ENCODE data around the gene SLC9A7.

The SLC9A7 gene

DNA sequence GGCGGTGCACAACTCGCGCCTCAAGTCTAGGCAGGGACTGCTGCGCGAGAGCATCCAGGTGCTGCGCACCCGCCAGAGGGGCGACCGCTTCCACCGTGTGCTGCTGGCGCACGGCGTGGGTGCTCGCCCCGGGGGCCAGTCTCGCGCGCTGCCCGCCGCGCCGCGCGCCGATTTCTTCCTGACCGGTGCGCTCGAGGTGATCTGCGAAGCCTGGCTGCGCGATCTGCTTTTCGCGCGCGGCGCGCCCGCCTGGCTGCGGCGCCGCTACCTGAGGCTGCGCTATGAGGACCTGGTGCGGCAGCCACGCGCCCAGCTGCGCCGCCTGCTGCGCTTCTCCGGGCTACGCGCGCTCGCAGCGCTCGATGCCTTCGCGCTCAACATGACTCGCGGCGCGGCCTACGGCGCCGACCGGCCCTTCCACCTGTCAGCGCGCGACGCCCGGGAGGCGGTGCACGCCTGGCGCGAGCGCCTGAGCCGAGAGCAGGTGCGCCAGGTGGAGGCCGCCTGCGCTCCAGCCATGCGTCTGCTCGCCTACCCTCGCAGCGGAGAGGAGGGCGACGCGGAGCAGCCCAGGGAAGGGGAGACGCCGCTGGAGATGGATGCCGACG lies 184.0 kb downstream of the SLC9A7 start:
- DNase-seq (ENCODE audit: low read depth, low spot score): peak; percentile 48

GRCh38 chrX:46573892-46574773 lies 184.8 kb downstream of the SLC9A7 start:
- DNase-seq (ENCODE audit: low read depth, low spot score): peak; percentile 61

- DNase-seq (ENCODE audit: low read depth, low spot score): peak; percentile 76
Measured at GRCh38 chrX:46573331-46573891, 185.5 kb downstream of the SLC9A7 start, which contains the start of gene CHST7. Gene CHST7, plus strand, starts transcription at chrX:46573765. Its CDS starts 167 bp downstream, at chrX:46573932.

DNA sequence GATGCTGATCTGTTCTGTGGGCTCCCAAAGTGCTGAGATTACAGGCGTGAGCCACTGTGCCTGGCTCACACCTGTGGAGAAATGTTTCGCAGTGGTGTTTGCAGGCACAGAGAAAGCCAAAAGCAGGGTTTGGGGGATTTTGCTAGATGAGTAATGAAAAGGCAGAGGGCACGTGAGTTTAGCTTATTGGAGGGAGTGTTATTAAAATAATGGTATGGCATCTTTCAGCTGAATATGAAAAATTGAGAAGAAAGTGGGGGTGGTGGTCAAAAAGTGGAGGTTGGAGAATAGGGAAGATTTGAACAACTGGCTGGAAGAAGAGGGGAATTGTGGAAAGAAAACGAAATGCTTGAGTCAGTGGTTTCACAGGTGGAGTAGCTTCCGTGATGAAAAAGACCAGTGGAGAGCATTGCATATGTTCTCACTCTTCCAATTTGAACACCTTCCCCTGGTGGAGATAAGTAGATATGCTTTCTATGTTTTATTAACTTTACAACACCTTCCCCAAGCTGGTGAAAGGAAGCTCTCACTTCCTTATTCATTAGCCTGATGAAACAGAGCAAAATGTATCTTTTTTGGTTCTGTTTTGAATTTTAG lies 186.5 kb downstream of the SLC9A7 start:
- DNase-seq (ENCODE audit: low read depth, low spot score): no peak

DNA sequence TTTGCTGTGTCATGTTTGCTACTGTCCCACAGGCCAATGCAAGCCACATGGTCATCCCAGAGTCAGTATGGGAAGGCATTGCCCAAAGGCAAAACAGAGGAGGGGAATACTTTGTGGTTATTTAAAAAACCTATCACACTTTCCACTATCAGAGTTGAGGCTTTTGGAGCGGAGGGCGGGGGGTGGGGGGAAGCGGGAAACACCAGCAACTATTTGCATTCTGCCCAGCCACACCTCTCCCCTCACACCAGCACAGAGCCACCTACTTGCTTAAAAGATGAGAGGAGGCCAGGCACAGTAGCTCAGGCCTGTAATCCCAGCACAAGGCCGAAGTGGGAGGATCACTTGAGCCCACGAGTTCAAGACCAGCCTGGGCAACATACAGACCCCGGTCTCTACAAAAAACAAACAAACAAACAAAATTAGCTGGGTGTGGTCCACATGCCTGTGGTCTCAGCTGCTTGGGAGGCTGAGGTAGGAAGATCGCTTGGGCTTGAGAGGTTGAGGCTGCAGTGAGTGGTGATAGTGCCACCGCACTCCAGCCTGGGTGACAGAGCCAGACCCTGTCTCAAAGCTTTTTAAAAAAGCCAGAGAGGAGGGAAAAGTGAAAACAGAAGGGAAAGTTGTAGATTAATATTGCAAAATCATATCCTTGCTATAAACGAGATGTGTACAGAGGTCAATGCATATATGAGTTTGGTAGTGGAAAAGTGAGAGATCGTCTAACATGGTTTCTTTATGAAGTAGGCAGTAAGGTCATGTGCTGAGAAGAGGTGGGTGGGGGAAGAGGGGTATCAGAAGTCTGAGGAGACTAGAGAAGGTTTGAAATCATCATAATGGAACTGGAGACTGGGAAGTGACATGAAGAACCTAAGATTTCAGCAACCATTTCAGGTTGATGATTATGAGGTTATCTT lies 187.2 kb downstream of the SLC9A7 start:
- no peak for DNase-seq (ENCODE audit: low read depth, low spot score)

- no peak for DNase-seq (ENCODE audit: low read depth, low spot score)
Measured at GRCh38 chrX:46569621-46570020, 189.3 kb downstream of the SLC9A7 start.

DNA sequence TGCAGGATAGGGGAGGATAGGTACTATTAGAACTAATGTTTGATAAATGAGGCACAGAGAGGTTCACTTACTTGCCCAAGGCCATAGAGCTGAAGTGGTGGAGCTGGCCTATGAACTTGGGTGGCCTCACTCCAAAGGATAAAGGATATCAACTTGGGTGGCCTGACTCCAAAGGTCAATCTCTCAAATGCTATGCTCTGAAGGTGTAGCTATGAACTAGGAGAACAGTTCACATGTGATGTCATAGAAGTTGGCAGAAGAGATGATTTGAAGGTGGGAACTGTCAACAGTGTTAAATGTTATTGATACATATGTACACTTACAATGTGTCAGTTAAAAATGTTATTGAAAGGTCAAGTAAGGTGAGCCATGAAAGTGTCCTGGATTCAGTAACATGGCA lies 191.5 kb downstream of the SLC9A7 start:
- DNase-seq (ENCODE audit: low read depth, low spot score): no peak

- DNase-seq (ENCODE audit: low read depth, low spot score): peak; percentile 24
Measured at GRCh38 chrX:46561824-46562657, 196.9 kb downstream of the SLC9A7 start.

DNA sequence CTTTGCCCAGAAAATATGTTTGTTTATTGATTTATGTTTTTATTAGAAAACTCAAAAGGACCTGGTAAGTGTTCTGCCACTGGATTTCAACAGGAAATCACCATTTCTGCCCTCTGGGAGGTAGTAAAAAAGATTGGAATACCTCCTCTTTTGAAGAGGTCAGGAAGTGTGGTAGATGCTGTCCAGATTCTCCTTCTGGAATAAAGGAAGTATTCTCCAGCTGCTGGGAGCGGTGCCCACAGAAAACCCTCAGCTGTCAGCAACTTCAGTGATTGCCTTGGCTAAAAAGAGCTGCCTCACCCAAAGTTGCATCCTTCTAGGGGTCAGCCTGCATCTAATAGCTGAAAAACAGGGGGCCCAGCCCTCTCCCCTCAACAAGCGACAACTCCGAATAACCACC lies 199.9 kb downstream of the SLC9A7 start:
- no peak for DNase-seq (ENCODE audit: low read depth, low spot score)

GRCh38 chrX:46554942-46555341 lies 204.0 kb downstream of the SLC9A7 start:
- no peak for DNase-seq (ENCODE audit: low read depth, low spot score)

- no peak for DNase-seq (ENCODE audit: low read depth, low spot score)
Measured at GRCh38 chrX:46553935-46554334, 205.0 kb downstream of the SLC9A7 start.

- peak; percentile 63 for DNase-seq (ENCODE audit: low read depth, low spot score)
Measured at GRCh38 chrX:46551494-46552128, 207.3 kb downstream of the SLC9A7 start.

GRCh38 chrX:46549914-46550313 lies 209.0 kb downstream of the SLC9A7 start:
- no peak for DNase-seq (ENCODE audit: low read depth, low spot score)

All from astrocyte of the hippocampus (primary cell).